Neural cell (in vitro differentiated cells): ENCODE measurements around the gene WTIP.

Experiments used
- EP300 ChIP-seq: fragments of 450-650 bp; conservative IDR thresholded peaks from 2 replicates; pipeline ENCODE4 v1.6.1; 2014; ENCODE audit warnings: antibody characterized with exemption, mild to moderate bottlenecking, moderate library complexity; ENCODE audit not compliant: poor library complexity, severe bottlenecking
- EZH2 ChIP-seq: fragments of 200-600, 300-800 bp; shearing (Covaris generic), sonication (generic); IDR thresholded peaks from 2 replicates; pipeline ENCODE4 v1.6.1; 2014; ENCODE audit warnings: antibody characterized with exemption, low read length, borderline replicate concordance, mild to moderate bottlenecking; ENCODE audit not compliant: insufficient read depth, poor library complexity, severe bottlenecking
- MXI1 ChIP-seq: fragments of 450-650 bp; conservative IDR thresholded peaks from 2 replicates; pipeline ENCODE4 v1.6.1; 2014; ENCODE audit warnings: antibody characterized with exemption, mild to moderate bottlenecking; ENCODE audit not compliant: poor library complexity, severe bottlenecking
- POLR2AphosphoS5 ChIP-seq: IDR thresholded peaks from 2 replicates; pipeline ENCODE4 v1.6.1; 2012
- SMC3 ChIP-seq: fragments of 450-650 bp; conservative IDR thresholded peaks from 2 replicates; pipeline ENCODE4 v1.6.1; 2014; ENCODE audit warnings: antibody characterized with exemption, mild to moderate bottlenecking, moderate library complexity; ENCODE audit not compliant: poor library complexity
- TAF1 ChIP-seq: IDR thresholded peaks from 2 replicates; pipeline ENCODE4 v1.6.1; 2012; ENCODE audit warnings: low read depth
- TF ChIP-seq, protein P1 (sequence below): fragments of 450-650 bp; IDR thresholded peaks from 2 replicates; pipeline ENCODE4 v1.5.1; 2014; ENCODE audit warnings: antibody characterized with exemption, mild to moderate bottlenecking, moderate library complexity; ENCODE audit not compliant: poor library complexity, severe bottlenecking

DNA sequence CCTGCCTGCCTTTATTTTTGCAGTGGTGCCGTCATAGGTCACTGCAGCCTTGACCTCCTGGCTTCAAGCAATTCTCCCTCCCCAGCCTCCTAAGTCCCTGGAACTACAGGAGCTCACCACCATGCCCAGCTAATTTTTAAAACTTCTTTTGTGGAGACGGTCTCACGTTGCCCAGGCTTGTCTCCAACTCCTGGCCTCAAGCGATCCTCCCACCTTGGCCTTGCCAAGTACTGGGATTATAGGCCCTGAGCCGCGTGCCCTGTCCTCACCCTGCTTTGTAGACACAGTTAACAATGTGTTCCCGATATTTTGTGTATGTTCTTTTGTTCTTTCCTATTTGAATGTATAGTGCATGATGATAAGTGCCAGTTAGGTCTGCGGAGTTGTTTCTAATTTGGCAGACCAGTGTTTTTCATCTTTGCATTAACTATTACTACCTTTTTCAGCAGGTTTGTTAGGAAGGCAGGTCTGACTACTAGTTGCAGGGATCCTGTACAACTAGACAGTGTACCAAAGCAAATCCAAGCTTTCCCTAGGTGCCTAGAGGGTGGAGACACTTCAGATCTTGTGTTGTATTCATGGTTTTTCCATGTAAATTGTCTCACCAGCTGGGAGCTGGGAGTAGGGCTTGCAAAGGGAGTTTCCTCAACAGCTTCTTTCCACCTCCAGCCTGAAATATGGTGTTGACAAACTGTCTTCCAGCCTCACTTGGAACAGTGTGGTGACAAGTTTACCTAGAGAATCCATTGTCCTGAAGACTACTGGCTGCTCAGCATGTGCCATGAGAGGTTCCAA is 9.5 kb upstream of the WTIP start:
- no peak for TF ChIP-seq EZH2
- TF ChIP-seq SMC3 = no peak
- no peak for TF ChIP-seq EP300
- no peak for TF ChIP-seq POLR2AphosphoS5
- TF ChIP-seq, protein P1, sequence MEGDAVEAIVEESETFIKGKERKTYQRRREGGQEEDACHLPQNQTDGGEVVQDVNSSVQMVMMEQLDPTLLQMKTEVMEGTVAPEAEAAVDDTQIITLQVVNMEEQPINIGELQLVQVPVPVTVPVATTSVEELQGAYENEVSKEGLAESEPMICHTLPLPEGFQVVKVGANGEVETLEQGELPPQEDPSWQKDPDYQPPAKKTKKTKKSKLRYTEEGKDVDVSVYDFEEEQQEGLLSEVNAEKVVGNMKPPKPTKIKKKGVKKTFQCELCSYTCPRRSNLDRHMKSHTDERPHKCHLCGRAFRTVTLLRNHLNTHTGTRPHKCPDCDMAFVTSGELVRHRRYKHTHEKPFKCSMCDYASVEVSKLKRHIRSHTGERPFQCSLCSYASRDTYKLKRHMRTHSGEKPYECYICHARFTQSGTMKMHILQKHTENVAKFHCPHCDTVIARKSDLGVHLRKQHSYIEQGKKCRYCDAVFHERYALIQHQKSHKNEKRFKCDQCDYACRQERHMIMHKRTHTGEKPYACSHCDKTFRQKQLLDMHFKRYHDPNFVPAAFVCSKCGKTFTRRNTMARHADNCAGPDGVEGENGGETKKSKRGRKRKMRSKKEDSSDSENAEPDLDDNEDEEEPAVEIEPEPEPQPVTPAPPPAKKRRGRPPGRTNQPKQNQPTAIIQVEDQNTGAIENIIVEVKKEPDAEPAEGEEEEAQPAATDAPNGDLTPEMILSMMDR = no peak
- TF ChIP-seq MXI1 = no peak
- no peak for TF ChIP-seq TAF1
